Measurements from ENCODE around the gene ZNF385C.

The ZNF385C gene

DNA sequence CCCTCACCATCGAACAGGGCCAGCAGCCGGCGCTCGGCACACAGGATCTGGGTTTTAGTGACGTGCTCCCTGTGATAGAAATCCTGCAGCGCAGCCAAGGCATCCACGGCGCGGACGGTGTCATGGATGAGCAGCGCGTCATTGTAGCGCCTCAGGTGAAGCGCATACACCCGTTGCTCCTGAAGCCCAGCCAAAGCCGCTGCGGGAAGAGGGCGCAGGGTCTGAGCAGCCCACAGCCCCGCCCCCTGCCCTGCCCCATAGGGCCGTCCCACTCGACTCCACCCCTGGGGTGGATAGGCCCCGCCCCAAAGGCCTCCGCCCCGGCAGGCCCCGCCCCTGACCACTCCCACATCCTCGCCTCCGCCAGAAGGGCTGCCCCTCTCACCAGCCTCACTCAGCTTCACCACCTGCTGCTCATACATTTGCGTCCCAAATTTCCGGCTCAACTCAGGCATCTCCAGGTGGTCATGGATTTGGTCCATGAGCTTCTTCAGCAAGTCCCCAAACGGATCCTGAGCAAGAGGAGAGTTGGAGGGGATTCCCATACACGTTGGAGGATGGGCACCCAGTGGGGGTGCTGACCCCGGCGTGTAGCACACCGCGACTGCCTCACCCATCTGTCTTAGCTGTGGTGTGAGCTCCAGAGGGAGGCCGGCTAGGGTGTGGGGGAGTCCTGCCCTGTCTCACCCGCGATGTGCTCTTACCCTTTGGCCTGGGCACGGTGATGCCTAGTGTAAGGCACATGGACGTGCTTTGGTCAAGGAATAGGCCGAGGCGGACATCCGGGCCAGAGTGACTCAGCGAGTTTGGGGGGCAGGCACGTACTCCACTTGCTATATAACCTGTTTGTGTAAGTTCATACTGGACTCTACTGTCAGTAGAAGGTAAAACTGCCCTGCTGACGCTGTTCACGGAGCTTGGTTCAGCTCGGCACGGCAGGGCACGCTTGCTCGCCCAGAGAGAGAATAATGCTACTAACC, 9.6 kb upstream of the ZNF385C start:
- no peak overlapping the region for H3K4me3 ChIP-seq
- in situ Hi-C loops (cut with MboI; ENCODE audit: low sequenced_read_pairs), result no loop called here
- DNase-seq (ENCODE audit: low spot score in 2 of 2), result peak; percentile 45 to 88

DNA sequence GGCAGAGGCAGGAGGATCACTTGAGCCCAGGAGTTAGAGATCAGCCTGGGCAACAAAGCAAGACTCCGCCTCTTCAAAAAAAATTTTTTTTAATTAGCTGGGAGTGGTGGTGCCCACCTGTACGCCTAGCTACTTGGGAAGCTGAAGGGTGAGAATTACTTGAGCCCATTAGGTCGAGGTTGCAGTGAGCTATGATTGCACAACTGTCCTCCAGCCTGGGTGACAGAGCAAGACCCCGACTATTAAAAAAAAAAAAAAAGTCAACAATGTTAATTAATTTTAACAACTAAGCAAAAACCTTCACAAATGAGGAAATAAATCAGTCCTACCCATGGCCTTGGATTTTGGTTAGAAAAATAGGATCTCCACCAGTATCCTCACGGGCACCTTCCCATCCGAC, 8.9 kb upstream of the ZNF385C start:
- in situ Hi-C loops (cut with MboI; ENCODE audit: low sequenced_read_pairs), result no loop called here
- no peaks in the 10 kb centered on the region for H3K9me3 ChIP-seq
- no peaks in the 10 kb centered on the region for H3K36me3 ChIP-seq (replicated peaks)
- DNase-seq (ENCODE audit: low spot score in 2 of 2), result no peak
- no peak overlapping the region for H3K4me3 ChIP-seq
- H3K4me1 ChIP-seq, result no peaks in the 10 kb centered on the region
- H3K27me3 ChIP-seq (ENCODE audit: low read depth), result no peaks in the 10 kb centered on the region

More for the DNA sequence above, 9.6 kb upstream of the ZNF385C start:
- H3K9me3 ChIP-seq, result no peaks in the 10 kb centered on the region
- no peaks in the 10 kb centered on the region for H3K4me1 ChIP-seq
- H3K27me3 ChIP-seq (ENCODE audit: low read depth), result no peaks in the 10 kb centered on the region
- H3K36me3 ChIP-seq (replicated peaks), result peaks cover 2% of the 10 kb centered on the region

DNA sequence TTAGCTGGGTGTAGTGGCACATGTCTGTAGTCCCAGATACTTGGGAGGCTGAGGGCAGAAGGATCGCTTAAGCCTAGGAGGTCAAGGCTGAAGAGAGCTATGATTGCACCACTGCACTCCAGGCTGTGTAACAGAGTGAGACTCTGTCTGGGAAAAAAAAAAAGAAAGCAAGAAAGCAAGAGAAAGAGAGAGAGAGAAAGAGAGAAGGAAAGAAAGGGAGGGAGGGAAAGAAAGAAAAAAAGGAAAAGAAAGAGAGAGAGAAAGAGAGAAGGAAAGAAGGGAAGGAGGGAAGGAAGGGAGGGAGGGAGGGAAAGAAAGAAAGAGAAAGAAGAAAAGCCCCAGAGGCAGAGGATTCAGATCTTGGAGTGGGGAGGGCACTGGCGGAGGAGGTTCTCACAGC, 7.7 kb upstream of the ZNF385C start:
- no peaks in the 10 kb centered on the region for H3K4me1 ChIP-seq
- H3K9me3 ChIP-seq, result no peaks in the 10 kb centered on the region
- no peak overlapping the region for H3K4me3 ChIP-seq
- in situ Hi-C loops (cut with MboI; ENCODE audit: low sequenced_read_pairs), result no loop called here
- H3K27me3 ChIP-seq (ENCODE audit: low read depth), result no peaks in the 10 kb centered on the region
- DNase-seq (ENCODE audit: low spot score in 2 of 2), result no peak
- H3K36me3 ChIP-seq (replicated peaks), result no peaks in the 10 kb centered on the region

DNA sequence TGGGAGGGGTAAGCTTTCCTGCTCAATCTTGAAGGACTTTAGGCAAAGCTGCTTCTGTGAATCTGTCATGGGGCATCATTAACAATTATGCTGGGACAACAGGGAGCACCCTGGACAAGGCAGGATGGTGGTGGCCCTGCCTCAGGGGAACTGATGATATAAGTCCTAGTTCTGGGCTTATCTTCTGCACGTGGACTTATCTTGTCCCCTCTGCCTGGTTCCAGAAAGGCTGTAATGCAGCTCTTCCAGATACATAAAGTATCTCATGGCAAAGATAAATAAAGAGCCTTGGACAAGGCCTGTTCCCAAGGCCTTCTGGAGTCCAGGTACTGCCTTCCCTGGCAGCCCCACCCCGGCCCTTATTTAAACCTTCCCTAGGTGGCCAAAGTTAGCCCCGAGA, 6.0 kb upstream of the ZNF385C start:
- in situ Hi-C loops (cut with MboI; ENCODE audit: low sequenced_read_pairs), result no loop called here
- no peaks in the 10 kb centered on the region for H3K27me3 ChIP-seq (ENCODE audit: low read depth)
- H3K36me3 ChIP-seq (replicated peaks), result no peaks in the 10 kb centered on the region
- DNase-seq (ENCODE audit: low spot score in 2 of 2), result no peak
- no peaks in the 10 kb centered on the region for H3K9me3 ChIP-seq
- H3K4me1 ChIP-seq, result no peaks in the 10 kb centered on the region
- no peak overlapping the region for H3K4me3 ChIP-seq

DNA sequence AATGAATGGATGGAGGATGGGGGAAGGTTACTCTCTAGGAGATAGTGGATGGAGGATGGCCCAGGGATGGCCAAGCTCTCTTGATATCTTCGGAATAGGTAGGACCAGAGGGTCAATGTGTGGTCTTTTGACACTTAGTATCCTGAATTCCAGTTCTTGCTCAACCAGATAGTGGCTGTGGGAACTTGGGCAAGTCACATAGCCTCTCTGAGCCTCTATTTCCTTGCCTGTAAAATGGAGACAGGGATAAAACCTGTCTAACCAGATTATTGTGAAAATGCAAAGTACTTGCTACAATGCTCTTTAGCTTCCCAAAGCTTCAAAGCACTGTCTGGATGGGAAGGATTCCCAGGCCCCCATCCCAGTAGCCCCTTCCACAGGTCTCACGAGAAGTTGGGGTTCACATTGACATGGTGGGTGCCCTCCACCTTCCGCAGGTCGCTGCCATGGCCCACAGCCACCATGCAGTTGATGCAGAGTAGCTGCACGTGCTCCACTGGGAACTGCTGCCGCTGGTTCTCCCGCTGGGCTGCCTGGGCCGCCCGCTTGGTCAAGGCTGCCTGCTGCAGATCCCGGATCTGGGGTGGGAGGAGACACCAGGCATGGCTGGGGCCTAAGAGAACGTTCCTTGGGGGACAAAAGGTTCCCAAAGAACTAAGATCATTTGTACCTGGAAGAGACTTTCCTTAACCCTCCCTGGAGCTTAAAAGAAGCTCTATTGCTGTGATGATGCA, 5.1 kb upstream of the ZNF385C start:
- in situ Hi-C loops (cut with MboI; ENCODE audit: low sequenced_read_pairs), result no loop called here
- no peaks in the 10 kb centered on the region for H3K4me1 ChIP-seq
- DNase-seq (ENCODE audit: low spot score in 2 of 2), result no peak
- H3K27me3 ChIP-seq (ENCODE audit: low read depth), result no peaks in the 10 kb centered on the region
- H3K9me3 ChIP-seq, result no peaks in the 10 kb centered on the region
- no peak overlapping the region for H3K4me3 ChIP-seq
- H3K36me3 ChIP-seq (replicated peaks), result no peaks in the 10 kb centered on the region

DNA sequence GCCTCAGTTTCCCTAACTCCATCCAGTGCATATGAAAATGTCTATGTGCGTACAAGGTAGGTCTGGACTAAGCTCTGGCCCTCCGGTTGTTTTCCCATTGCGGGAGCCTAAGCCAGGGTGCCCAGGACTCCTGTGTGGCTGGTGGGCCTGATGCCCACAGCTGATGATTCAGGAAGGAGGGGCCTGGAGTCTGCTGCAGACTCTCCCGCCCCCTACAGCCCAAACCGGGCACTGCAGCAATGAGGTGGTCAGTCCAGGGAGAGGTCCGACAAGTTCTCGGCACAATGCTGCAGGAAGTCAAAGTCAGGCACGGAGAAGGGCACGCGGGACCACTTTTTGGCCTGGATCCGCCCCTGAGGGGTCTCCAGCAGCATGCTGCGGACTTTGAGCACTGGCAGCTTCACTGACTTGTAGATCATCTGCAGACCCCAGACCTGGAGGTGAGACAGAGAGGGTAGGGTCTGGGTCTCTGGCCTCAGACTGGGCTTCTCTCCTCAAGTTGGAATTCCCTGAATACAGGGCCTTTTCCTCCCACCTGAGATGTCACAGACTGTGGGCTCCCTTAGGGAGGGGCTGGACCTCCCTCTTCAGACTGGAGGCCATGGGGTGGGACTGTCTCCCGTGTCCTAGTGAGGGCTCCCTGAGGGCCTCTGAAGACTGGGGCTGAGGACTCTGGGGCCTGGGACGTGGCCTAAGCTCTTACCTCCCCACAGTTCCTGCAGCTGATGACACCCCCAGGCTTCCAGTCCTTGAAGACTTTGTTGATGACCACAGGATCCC, 3.4 kb upstream of the ZNF385C start:
- Histone ChIP-seq H3K4me1 (peaks cover 3% of the 10 kb centered on the region; the same call in 1 of the 2 replicates), H3K36me3 (replicated peaks) (no peaks in the 10 kb centered on the region), H3K4me3 (no peak overlapping the region), H3K27me3 (ENCODE audit: low read depth) (no peaks in the 10 kb centered on the region), H3K9me3 (no peaks in the 10 kb centered on the region)
- DNase-seq (ENCODE audit: low spot score in 2 of 2), result peak; percentile 18 to 92
- in situ Hi-C loops (cut with MboI; ENCODE audit: low sequenced_read_pairs), result no loop called here

DNA sequence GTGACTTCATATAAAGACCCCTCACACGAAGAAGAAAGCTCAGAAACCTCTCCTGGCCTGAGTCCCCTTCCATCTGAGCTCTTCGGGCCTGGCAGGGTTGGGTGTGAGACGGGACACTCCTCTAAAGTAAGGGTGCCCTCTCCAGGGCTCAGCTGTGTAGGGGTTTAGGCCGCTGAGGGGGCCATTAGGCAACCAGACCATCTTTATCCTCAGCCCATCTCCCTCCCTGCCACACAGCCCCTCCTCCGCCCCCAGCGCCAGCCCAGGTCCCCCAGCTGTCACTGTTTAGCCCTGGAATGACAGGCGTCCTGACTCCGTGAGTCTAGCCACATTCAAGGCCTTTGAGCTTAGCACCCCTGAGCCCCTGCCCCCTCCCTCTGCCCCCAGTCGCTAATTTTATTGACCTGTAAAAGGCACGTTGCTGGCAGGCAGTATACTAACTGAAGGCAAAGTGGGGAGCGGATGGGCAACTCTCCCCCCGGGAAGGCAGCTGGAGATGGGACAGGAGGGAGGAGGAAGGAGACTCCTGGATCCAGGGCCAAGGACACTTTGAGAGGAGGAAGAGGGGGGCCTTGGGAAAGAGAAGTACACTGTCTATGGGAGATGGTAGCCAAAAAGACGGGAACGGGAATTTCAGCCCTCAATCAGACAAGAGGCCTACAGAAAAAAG, 592 bp upstream of the ZNF385C start:
- no peak for DNase-seq (ENCODE audit: low spot score in 2 of 2)
- Histone ChIP-seq H3K9me3 (no peaks in the 10 kb centered on the region), H3K4me3 (no peak overlapping the region), H3K4me1 (peaks cover 3% of the 10 kb centered on the region; the same call in 1 of the 2 replicates), H3K36me3 (replicated peaks) (no peaks in the 10 kb centered on the region), H3K27me3 (ENCODE audit: low read depth) (no peaks in the 10 kb centered on the region)
- in situ Hi-C loops (cut with MboI; ENCODE audit: low sequenced_read_pairs), result no loop called here

DNA sequence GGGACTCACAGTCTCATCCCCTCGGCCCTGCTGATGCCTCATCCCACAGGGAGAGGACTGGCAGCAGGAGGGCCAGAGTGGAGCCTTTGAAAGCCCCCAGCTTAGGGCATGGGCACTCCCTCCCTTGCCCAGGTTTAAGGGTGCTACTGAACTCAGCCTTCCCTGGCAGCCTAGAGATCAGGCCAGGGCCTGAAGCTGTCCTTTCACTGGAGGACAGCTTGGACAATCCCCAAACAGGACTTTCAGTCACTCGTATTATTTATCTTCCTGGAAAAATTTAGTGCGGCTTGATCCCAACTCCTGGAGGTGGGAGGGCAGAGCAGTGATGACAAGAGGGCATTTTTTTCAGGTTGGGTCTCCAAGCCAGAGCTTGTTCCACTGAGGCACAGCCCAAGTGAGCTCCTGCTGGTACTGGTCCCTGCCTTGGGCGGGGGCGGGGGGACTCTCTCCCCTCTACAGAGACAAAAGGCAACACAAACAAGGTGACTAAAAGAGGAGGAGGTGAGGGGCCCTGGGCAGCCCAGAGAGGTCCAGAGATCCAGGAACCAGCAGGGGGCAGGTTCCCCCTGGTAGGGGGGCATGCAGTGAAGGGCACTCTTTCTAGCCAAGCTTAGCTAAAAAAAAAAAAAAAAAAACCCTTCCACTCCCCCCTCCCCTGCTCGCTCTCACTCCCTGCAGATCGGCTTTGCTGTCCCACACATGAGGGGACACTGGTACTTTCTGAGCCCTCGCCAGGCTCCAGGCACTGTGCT, 1.7 kb downstream of the ZNF385C start:
- in situ Hi-C loops (cut with MboI; ENCODE audit: low sequenced_read_pairs), result no loop called here
- no peak overlapping the region for H3K4me3 ChIP-seq
- no peaks in the 10 kb centered on the region for H3K36me3 ChIP-seq (replicated peaks)
- H3K4me1 ChIP-seq, result peaks cover 3% of the 10 kb centered on the region; the same call in 1 of the 2 replicates
- H3K27me3 ChIP-seq (ENCODE audit: low read depth), result no peaks in the 10 kb centered on the region
- no peak for DNase-seq (ENCODE audit: low spot score in 2 of 2)
- H3K9me3 ChIP-seq, result no peaks in the 10 kb centered on the region

DNA sequence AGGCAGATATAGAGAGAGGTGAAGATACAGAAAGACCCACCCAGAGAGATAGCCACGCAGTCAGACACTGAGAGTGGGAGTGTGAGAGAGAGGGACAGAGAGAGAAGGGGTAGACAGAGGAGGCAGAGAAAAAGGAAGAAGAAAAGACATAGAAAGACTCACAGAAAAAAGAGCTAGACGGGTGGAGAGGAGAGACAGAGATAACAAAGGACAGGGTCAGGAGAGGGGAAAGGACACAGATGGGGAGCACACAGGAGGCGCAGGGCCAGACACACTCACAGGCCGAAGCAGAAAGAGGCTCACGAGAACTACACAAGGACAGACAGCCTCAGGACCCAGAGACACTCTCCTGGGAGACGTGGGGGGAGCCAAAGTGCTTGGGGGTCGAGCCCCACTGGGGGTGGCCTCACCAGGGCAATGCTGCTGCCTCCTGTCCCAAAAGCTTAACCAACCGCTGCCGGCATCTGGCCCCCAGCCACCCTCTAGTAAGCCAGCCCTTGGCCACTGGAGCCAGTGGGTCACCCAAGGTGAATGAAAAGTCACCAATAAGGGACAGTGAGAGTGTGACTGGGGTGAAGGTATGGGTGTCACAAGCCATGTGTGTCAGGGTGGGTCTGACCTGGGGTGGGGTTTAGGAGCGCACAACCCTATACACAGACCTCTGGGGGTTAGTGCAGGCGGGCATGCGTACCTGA, 3.8 kb downstream of the ZNF385C start:
- H3K36me3 ChIP-seq (replicated peaks), result no peaks in the 10 kb centered on the region
- H3K9me3 ChIP-seq, result no peaks in the 10 kb centered on the region
- H3K4me1 ChIP-seq, result peaks cover 3% of the 10 kb centered on the region; the same call in 1 of the 2 replicates
- H3K4me3 ChIP-seq, result no peak overlapping the region
- peaks cover 4% of the 10 kb centered on the region; the same call in 1 of the 2 replicates for H3K27me3 ChIP-seq (ENCODE audit: low read depth)
- in situ Hi-C loops (cut with MboI; ENCODE audit: low sequenced_read_pairs), result no loop called here
- DNase-seq (ENCODE audit: low spot score in 2 of 2), result no peak

DNA sequence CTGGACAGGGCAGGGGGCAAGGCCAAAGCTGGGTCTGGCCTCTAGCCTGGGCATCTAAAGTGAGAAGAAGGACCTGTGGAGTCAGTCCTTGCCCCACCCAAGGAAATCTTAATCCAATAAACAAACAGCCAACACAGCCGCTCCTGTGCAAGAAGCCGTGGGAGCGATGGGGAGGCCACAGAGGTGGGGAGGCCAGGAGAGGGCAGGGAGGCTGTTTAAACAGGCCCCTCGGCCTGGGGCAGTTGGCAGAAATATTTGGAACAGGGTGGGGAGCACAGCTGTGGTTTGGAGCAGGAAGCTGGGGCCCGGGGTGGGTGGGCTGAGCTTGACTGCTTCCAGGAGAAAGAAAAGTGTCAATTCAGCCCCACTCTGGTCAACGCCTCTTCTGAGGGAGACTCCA, 5.3 kb downstream of the ZNF385C start:
- in situ Hi-C loops (cut with MboI; ENCODE audit: low sequenced_read_pairs), result no loop called here
- DNase-seq (ENCODE audit: low spot score in 2 of 2), result no peak
- Histone ChIP-seq H3K27me3 (ENCODE audit: low read depth) (peaks cover 8% of the 10 kb centered on the region), H3K9me3 (no peaks in the 10 kb centered on the region), H3K4me3 (no peak overlapping the region), H3K36me3 (replicated peaks) (no peaks in the 10 kb centered on the region), H3K4me1 (peaks cover under 1% of the 10 kb centered on the region; the same call in 1 of the 2 replicates)

DNA sequence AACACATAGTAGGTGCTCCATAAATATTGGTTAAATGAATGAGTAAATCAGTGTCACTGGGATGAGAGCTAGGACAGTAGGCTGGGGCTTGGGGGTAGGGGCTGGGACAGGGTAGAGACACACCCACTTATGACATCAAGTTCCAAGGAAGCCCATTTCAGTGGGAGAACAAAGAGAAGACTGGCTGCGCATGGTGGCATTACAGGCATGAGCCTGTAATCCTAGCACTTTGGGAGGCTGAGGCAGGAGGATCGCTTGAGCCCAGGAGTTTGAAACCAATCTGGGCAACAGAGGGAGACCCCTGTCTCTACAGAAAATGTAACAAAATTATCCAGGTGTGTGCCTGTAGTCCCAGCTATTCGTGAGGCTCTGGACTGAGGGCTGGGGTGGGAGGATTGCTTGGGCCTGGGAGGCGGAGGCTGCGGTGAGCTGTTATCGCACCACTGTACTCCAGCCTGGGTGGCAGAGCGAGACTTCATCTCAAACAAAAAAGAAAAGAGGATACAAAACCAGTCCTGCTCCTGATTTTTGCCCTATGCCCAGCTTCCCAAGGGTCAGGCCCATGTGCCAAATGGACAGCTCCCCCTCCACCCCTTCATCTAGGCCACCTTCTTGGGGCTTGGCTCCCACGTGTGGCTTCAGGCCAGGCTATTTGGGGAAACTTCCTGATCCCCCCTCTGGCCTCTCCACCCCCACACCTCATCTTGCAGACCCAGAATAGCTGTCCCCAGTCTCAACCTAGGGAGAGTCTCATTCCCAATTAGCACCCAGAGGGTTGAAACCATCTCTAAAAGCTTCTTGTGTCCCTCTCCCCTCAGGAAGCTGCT, 7.1 kb downstream of the ZNF385C start:
- in situ Hi-C loops (cut with MboI; ENCODE audit: low sequenced_read_pairs), result no loop called here
- Histone ChIP-seq H3K4me3 (no peak overlapping the region), H3K36me3 (replicated peaks) (no peaks in the 10 kb centered on the region), H3K4me1 (no peaks in the 10 kb centered on the region), H3K27me3 (ENCODE audit: low read depth) (peaks cover 8% of the 10 kb centered on the region), H3K9me3 (no peaks in the 10 kb centered on the region)
- no peak for DNase-seq (ENCODE audit: low spot score in 2 of 2)
